NCI-H524 (cell line): ENCODE data around the gene ARID3A.
A peak's percentile ranks its signal among the peaks of the same experiment; 100 is the strongest.

Experiments used
- DNase-seq, 2 experiments: peaks; one replicate each; lab custom pipeline; 2025; lab: John Stamatoyannopoulos, UW

The ARID3A gene

GRCh38 chr19:990119-990571 lies 64.3 kb downstream of the ARID3A start:
- DNase-seq = no peak

DNA sequence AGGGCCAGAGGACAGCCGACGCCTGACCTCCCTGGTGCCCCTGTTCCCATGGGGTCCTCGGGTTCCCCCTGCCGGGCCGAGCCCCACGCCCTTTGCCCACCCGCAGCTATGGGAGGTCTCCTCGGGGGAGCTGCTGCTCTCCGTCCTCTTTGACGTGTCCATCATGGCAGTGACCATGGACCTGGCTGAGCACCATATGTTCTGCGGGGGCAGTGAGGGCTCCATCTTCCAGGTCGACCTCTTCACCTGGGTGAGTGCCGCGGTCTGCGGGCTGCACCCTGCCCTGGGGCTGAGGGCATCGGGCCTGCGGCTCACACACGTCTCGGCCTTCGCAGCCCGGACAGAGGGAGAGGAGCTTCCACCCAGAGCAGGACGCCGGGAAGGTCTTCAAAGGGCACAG lies 64.9 kb downstream of the ARID3A start:
- DNase-seq = no peak

GRCh38 chr19:991174-991931 lies 65.5 kb downstream of the ARID3A start:
- no peak for DNase-seq

- DNase-seq = no peak
These were observed 66.3 kb downstream of the ARID3A start for GRCh38 chr19:991932-992669.

DNA sequence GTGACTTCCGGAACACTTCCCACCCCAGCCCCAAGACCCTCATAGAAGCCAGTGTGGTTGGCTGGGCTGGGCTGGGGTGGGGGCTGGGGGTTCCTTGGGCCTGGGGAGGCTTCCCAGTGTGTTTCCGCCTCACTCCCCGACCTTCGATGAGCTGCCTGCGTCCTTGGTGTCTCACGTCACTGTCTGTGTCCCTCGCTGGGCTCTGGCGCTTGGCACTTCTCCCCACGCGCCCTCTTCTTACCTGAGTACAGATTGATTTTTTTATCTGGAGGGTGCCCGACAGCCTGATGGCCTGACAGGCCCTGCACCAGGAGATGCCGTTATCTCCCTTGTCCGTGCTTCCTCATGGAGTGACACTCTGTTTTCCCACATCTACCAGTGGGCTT lies 66.8 kb downstream of the ARID3A start:
- DNase-seq = no peak

GRCh38 chr19:993361-993830 lies 67.6 kb downstream of the ARID3A start:
- DNase-seq = no peak

GRCh38 chr19:993831-994393 lies 68.1 kb downstream of the ARID3A start:
- no peak for DNase-seq

DNA sequence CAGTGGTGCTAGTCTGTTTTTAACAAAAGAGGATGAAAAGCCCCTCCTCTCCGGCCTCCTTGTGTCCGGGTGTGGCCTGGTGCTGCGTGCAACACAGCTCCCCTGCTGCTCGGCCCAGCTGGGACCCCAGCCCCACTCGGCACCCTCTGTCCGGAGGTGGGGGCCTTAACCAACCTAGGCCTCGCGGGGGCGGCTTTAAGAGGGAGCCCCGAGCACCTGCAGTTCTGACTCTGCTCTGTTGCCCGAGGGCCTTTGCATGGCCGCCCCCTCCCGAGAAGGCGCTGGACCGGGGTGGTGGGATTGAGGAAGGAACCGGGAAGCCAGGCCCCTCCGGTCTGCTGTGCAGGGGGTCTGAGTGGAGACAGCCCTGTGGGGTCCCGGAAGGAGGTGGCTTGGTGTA lies 68.7 kb downstream of the ARID3A start:
- DNase-seq = no peak

GRCh38 chr19:995051-995827 lies 69.4 kb downstream of the ARID3A start:
- DNase-seq = peak in 1 of 2 experiments; percentile 21

GRCh38 chr19:996051-996838 lies 70.4 kb downstream of the ARID3A start:
- DNase-seq = peak in 1 of 2 experiments; percentile 36

- DNase-seq = no peak
These were observed 72.2 kb downstream of the ARID3A start for GRCh38 chr19:998064-998463.

GRCh38 chr19:999379-999719 lies 73.5 kb downstream of the ARID3A start:
- no peak for DNase-seq

- DNase-seq = peak in 1 of 2 experiments; percentile 48
These were observed 74.3 kb downstream of the ARID3A start, which contains the start of gene GRIN3B for GRCh38 chr19:1000095-1000494. Gene GRIN3B, plus strand, starts transcription at chr19:1000419. Its CDS starts 19 bp downstream, at chr19:1000438.

GRCh38 chr19:1000591-1001537 lies 75.0 kb downstream of the ARID3A start:
- no peak for DNase-seq

DNA sequence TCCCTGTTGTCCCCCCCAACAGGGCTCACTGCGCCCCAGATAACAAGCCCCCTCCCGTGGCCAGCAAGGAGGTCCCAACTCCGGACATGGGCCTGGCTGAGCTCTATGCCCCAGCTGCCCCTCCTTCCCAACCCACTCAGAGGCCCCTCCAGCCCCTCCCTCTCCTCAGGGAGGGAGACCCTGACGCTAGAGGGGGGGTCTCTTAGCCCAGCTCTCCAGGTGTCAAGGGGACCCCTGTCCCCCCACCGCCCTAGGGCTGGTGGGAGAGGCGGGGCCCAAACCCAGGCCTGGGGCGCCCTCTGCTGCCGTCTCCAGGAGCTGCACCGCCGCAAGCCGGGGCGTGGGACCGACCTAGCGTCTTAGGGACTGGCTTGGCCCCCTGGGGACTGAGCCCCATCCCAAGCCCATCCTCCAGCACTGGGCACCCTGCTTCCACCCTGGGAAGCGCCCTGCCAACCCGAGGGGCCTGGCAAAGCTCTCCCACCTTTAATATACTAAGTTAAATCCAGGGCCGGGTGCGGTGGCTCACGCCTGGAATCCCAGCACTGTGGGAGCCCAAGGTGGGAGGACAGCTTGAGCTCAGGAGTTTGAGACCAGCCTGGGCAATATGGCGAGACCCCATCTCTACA lies 75.8 kb downstream of the ARID3A start:
- DNase-seq = peak; percentile 17 to 53

GRCh38 chr19:1002600-1002999 lies 76.8 kb downstream of the ARID3A start:
- DNase-seq = no peak

DNA sequence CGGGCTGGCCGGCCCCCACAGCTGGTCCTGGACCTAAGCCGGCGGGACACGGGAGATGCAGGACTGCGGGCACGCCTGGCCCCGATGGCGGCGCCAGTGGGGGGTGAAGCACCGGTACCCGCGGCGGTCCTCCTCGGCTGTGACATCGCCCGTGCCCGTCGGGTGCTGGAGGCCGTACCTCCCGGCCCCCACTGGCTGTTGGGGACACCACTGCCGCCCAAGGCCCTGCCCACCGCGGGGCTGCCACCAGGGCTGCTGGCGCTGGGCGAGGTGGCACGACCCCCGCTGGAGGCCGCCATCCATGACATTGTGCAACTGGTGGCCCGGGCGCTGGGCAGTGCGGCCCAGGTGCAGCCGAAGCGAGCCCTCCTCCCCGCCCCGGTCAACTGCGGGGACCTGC lies 77.4 kb downstream of the ARID3A start:
- no peak for DNase-seq

DNA sequence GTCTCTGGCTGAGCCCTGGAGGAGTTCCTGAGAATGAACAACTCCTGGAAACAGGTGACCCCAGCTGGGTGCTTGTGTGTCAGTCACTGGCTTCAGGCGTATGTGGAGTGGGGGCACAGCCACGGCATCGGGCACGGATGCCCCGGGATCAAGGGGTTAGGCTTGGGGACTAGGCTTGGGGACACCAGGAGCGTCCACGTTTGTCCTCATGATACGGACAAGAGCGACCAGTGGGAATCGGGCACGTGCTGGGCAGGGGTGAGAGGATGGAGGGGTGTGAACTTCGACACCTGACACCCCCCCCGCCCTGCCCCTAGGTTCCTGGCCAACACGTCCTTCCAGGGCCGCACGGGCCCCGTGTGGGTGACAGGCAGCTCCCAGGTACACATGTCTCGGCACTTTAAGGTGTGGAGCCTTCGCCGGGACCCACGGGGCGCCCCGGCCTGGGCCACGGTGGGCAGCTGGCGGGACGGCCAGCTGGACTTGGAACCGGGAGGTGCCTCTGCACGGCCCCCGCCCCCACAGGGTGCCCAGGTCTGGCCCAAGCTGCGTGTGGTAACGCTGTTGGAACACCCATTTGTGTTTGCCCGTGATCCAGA lies 78.5 kb downstream of the ARID3A start:
- DNase-seq = no peak
